Parathyroid adenoma (tissue), 2 donors: ENCODE data around the gene VILL.

Experiments
- H2AFZ ChIP-seq: fragments of 300-600 bp; sonication (generic); one replicate; pipeline ENCODE4 v1.7.0; 2017; ENCODE audit warnings: antibody characterized with exemption, mild to moderate bottlenecking
- H3K27ac ChIP-seq: fragments of 300-600 bp; sonication (generic); one replicate; pipeline ENCODE4 v1.7.0; 2017
- H3K27me3 ChIP-seq: fragments of 300-600 bp; sonication (generic); one replicate; pipeline ENCODE4 v1.7.0; 2017; ENCODE audit warnings: low read length; ENCODE audit not compliant: control insufficient read depth, insufficient read depth
- H3K36me3 ChIP-seq: fragments of 300-600 bp; sonication (generic); one replicate; pipeline ENCODE4 v1.7.0; 2017; ENCODE audit warnings: low read length; ENCODE audit not compliant: control insufficient read depth, insufficient read depth
- H3K4me1 ChIP-seq: fragments of 300-600 bp; sonication (generic); one replicate; pipeline ENCODE4 v1.7.0; 2017; ENCODE audit warnings: control low read depth
- H3K4me2 ChIP-seq: fragments of 300-600 bp; sonication (generic); one replicate; pipeline ENCODE4 v1.7.0; 2017; ENCODE audit warnings: low read length
- H3K4me3 ChIP-seq: fragments of 300-600 bp; sonication (generic); one replicate; pipeline ENCODE4 v1.7.0; 2017; ENCODE audit warnings: low read depth, low read length
- H3K79me2 ChIP-seq: fragments of 300-600 bp; sonication (generic); one replicate; pipeline ENCODE4 v1.7.0; 2017; ENCODE audit warnings: control low read depth
- H3K9ac ChIP-seq: fragments of 300-600 bp; sonication (generic); one replicate; pipeline ENCODE4 v1.7.0; 2017; ENCODE audit warnings: mild to moderate bottlenecking
- H3K9me3 ChIP-seq: fragments of 300-600 bp; sonication (generic); one replicate; pipeline ENCODE4 v1.7.0; 2017; ENCODE audit warnings: low read length; ENCODE audit not compliant: control insufficient read depth
- CTCF ChIP-seq: fragments of 300-600 bp; sonication (generic); IDR thresholded peaks from one replicate; pipeline ENCODE4 v1.7.0; 2017; ENCODE audit warnings: antibody characterized with exemption, mild to moderate bottlenecking
- donor health status: primary hyperparathyroidism.

Gene VILL

GRCh38 chr3:37990527-37990926, at the start of gene VILL:
TSS of gene VILL (plus strand) at chr3:37990786. CDS start at chr3:37993673, 2,887 bp downstream.
- Histone ChIP-seq H3K36me3 (no peaks in the 10 kb centered on the region), H3K4me1 (no peaks in the 10 kb centered on the region), H3K9me3 (no peaks in the 10 kb centered on the region), H3K9ac (no peak within 1 kb of the TSS), H3K4me2 (no peak within 1 kb of the TSS), H3K27ac (no peak within 1 kb of the TSS), H3K79me2 (no peaks in the 10 kb centered on the region), H3K4me3 (no peak within 1 kb of the TSS), H3K27me3 (no peaks in the 10 kb centered on the region), H2AFZ (no peak within 1 kb of the TSS)
- no peak for TF ChIP-seq CTCF

- Histone ChIP-seq H3K9me3 (no peaks in the 10 kb centered on the region), H3K4me1 (peaks cover 30% of the 10 kb centered on the region), H3K4me2 (no peak overlapping the region), H3K36me3 (no peaks in the 10 kb centered on the region), H3K9ac (no peak overlapping the region), H3K27ac (peak overlapping the region; percentile 29), H3K79me2 (peaks cover 2% of the 10 kb centered on the region), H3K27me3 (no peaks in the 10 kb centered on the region), H2AFZ (no peak overlapping the region), H3K4me3 (no peak overlapping the region)
- TF ChIP-seq CTCF: no peak
Observed at GRCh38 chr3:37941608-37942508, 48.7 kb upstream of the VILL start.

GRCh38 chr3:37942646-37943045, 47.9 kb upstream of the VILL start:
- Histone ChIP-seq H3K4me2 (no peak overlapping the region), H3K4me1 (peaks cover 30% of the 10 kb centered on the region), H3K27me3 (no peaks in the 10 kb centered on the region), H3K27ac (peak overlapping the region; percentile 29), H3K79me2 (peaks cover 2% of the 10 kb centered on the region), H3K4me3 (no peak overlapping the region), H3K9me3 (no peaks in the 10 kb centered on the region), H3K36me3 (no peaks in the 10 kb centered on the region), H3K9ac (no peak overlapping the region), H2AFZ (no peak overlapping the region)
- TF ChIP-seq CTCF: no peak

GRCh38 chr3:37943126-37943525, 47.5 kb upstream of the VILL start:
- peaks cover 2% of the 10 kb centered on the region for H3K79me2 ChIP-seq
- H3K36me3 ChIP-seq: no peaks in the 10 kb centered on the region
- TF ChIP-seq CTCF: no peak
- H3K4me3 ChIP-seq: no peak overlapping the region
- no peak overlapping the region for H3K4me2 ChIP-seq
- no peaks in the 10 kb centered on the region for H3K9me3 ChIP-seq
- H3K27ac ChIP-seq: no peak overlapping the region
- H3K4me1 ChIP-seq: peaks cover 30% of the 10 kb centered on the region
- H3K9ac ChIP-seq: no peak overlapping the region
- no peaks in the 10 kb centered on the region for H3K27me3 ChIP-seq
- H2AFZ ChIP-seq: no peak overlapping the region
